GM18517 (cell line): ENCODE measurements around the gene CALR3.
"Not testable (repeated sequence)": the region's sequence is repeated elsewhere in the genome, so short reads cannot be mapped to it uniquely, and the experiment has no call there.

Experiments used
- ATAC-seq: cut with Tn5 transposase; IDR thresholded peaks from one replicate; pipeline ENCODE4 v1.9.1; 2021; ENCODE audit warnings: mild to moderate bottlenecking, moderate library complexity; ENCODE audit not compliant: unreplicated experiment

The CALR3 gene

DNA sequence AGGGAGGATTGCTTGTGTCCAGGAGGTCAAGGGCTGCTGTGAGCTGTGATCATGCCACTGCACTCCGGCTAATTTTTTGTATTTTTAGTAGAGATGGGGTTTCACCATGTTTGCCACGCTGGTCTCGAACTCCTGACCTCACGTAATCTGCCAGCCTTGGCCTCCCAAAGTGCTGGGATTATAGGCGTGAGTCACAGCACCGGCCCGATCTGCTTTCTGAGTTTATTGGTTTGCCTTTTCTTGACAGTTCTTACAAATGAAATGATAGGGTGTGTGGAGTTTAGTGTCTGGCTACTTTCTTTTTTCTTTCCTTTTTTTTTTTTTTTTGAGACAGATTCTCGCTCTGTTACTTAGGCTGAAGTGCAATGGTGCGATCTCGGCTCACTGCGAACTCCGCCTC lies 1.1 kb upstream of the CALR3 start:
- ATAC-seq, result no peak

GRCh38 chr19:16496613-16496983 lies 631 bp upstream of the CALR3 start:
- no peak for ATAC-seq

DNA sequence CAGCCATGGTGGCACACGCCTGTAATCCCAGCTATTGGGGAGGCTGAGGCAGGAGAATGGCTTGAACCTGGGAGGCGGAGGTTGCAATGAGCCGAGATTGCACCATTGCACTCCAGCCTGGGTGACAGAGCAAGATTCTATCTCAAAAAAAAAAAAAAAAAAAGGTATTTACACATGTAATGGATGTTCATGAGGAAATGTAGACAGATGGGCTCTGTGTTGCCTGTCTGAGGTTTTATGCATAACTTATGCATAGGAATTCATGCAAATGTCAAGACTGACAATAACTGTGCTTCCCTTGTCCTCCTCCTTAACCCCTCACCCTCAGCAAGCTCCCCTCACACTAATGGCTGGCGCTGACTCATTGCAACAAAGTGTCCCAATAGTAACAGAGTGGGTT lies 9.5 kb downstream of the CALR3 start:
- ATAC-seq, result not testable (repeated sequence)

GRCh38 chr19:16482745-16483144 lies 13.2 kb downstream of the CALR3 start:
- no peak for ATAC-seq

DNA sequence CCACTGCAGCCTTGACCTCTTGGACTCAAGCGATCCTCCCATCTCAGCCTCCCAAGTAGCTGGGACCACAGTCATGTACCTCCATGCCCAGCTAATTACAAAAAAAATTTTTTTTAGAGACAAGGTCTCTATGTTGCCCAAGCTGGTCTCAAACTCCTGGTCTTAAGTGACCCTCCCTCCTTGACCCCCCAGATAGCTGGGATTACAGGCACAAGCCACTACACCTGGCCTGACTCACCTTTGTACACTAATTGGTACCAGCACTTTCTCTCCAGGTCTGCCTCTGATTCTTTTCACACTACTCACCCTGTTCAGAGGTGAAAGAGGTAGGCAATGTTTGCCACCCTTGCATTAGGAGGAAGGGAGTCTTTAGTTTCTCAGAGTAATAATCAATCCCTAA lies 18.7 kb downstream of the CALR3 start:
- ATAC-seq, result no peak

- no peak for ATAC-seq
Measured at GRCh38 chr19:16476401-16476800, 19.6 kb downstream of the CALR3 start.

GRCh38 chr19:16473875-16474392 lies 22.0 kb downstream of the CALR3 start:
- ATAC-seq, result no peak

GRCh38 chr19:16472992-16473391 lies 23.0 kb downstream of the CALR3 start:
- ATAC-seq, result no peak

DNA sequence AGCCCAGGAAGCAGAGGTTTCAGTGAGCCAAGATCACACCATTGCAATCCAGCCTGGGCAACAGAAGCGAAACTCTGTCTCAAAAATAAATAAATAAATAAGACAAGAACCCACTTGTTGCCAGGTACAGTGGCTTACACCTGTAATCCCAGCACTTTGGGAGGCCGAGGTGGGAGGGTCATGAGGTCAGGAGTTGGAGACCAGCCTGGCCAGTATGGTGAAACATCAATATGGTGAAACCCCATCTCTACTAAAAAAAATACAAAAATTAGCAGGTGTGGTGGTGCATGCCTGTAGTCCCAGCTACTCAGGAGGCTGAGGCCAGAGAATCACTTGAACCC lies 23.4 kb downstream of the CALR3 start:
- not testable (repeated sequence) for ATAC-seq

- no peak for ATAC-seq
Measured at GRCh38 chr19:16470911-16471811, 24.8 kb downstream of the CALR3 start.

DNA sequence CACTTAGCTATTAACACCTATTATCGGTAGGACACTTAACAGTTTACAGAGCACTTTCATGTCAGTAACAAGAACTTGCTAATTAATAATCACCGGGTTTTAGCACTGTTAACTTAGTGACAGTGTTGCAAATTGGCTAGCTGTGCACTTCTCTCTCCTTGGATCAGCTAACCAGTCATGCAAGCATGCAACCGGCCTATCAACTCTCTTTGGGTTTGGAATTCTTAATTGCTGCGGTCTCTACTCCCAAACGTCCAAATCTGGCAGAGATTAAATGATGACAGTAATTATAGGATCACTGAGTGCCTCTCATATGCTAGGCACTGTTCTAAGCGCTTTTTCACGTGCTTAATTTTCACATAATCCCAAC lies 25.4 kb downstream of the CALR3 start:
- ATAC-seq, result no peak

- ATAC-seq, result no peak
Measured at GRCh38 chr19:16467581-16467980, 28.4 kb downstream of the CALR3 start.

- ATAC-seq, result not testable (repeated sequence)
Measured at GRCh38 chr19:16466802-16467427, 29.1 kb downstream of the CALR3 start.

GRCh38 chr19:16465239-16465638 lies 30.7 kb downstream of the CALR3 start:
- no peak for ATAC-seq

GRCh38 chr19:16463991-16464575 lies 31.9 kb downstream of the CALR3 start:
- no peak for ATAC-seq

GRCh38 chr19:16463341-16463990 lies 32.5 kb downstream of the CALR3 start:
- no peak for ATAC-seq

GRCh38 chr19:16462757-16463250 lies 33.2 kb downstream of the CALR3 start:
- ATAC-seq, result no peak

DNA sequence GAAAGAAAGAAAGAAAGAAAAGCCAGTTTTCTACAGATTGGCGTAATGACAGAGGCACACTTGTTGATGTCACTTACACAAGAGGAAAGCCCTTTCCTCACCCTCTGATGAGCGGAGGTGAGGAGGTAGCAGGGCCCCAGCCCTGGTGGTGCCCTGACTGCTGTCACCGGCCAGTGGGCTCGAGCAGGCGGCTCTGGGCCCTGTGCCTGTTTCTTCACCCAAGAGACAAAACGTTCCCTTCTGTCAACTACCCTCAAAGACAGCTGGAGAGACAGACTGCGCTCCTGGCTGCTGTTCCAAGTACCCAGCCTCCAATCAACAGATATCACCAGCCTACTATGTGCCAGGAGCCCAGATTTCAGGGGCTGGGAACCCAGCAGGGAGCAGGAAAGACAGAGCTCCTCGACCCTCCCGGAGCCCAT lies 34.3 kb downstream of the CALR3 start:
- no peak for ATAC-seq

DNA sequence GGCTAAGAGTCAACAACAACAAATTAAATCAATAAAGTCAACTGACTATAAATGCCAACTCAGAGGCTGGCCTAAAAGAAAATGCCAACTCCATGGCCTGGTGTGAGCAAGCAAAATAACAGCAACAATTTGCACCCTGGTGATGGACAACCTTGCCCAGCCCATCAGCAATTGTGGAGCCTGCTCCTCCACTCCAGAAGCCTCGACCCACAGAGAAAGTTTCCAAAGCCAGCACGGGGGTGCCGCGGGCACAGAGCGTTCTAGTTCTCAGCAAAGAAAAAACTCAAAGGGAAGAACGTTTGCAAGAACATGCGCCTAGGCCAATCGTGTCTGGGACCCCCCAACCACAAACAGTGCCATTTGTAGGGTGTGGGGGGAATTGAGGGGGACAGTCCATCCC lies 35.5 kb downstream of the CALR3 start:
- no peak for ATAC-seq

DNA sequence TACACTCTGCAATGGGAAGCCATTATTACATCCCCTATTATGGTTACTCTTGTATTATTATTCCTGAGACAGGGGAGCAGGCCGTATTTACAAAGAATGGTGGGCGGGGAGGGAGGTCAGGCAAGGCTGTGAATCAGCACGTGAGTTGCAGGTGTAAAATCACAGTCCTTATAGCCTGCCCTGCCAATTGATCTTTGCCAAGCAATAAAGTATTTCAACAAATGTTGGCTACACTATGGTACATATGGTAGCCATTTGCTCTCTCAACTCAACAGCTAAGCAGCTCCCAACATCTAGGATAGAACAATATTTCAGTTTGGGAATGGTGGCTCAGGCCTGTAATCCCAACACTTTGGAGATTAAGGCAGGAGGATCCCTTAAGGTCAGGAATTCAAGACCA lies 36.3 kb downstream of the CALR3 start:
- ATAC-seq, result no peak
